Esophagus mucosa (tissue), 1 donor: ENCODE measurements around the gene SLC22A16. TPM values are rescaled to one million over a fixed set of nuclear protein-coding genes. Genes with fewer than 3 reads are reported as not detected.
"Not testable (repeated sequence)": the region's sequence is repeated elsewhere in the genome, so short reads cannot be mapped to it uniquely, and the experiment has no call there.

Experiments used
- ATAC-seq: fragments of 200-7000 bp; cut with Tn5 transposase; one replicate; pipeline ENCODE4 v1.9.1; 2020
- total RNA-seq: library from RNA; stranded (reverse); gene quantifications from one replicate; pipeline ENCODE4 v1.2.4, GENCODE V29; 2023
- donor health status: DM: yes; HTN: yes; CAD: no.

The SLC22A16 gene, protein sequence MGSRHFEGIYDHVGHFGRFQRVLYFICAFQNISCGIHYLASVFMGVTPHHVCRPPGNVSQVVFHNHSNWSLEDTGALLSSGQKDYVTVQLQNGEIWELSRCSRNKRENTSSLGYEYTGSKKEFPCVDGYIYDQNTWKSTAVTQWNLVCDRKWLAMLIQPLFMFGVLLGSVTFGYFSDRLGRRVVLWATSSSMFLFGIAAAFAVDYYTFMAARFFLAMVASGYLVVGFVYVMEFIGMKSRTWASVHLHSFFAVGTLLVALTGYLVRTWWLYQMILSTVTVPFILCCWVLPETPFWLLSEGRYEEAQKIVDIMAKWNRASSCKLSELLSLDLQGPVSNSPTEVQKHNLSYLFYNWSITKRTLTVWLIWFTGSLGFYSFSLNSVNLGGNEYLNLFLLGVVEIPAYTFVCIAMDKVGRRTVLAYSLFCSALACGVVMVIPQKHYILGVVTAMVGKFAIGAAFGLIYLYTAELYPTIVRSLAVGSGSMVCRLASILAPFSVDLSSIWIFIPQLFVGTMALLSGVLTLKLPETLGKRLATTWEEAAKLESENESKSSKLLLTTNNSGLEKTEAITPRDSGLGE
- not detected for total RNA-seq

DNA sequence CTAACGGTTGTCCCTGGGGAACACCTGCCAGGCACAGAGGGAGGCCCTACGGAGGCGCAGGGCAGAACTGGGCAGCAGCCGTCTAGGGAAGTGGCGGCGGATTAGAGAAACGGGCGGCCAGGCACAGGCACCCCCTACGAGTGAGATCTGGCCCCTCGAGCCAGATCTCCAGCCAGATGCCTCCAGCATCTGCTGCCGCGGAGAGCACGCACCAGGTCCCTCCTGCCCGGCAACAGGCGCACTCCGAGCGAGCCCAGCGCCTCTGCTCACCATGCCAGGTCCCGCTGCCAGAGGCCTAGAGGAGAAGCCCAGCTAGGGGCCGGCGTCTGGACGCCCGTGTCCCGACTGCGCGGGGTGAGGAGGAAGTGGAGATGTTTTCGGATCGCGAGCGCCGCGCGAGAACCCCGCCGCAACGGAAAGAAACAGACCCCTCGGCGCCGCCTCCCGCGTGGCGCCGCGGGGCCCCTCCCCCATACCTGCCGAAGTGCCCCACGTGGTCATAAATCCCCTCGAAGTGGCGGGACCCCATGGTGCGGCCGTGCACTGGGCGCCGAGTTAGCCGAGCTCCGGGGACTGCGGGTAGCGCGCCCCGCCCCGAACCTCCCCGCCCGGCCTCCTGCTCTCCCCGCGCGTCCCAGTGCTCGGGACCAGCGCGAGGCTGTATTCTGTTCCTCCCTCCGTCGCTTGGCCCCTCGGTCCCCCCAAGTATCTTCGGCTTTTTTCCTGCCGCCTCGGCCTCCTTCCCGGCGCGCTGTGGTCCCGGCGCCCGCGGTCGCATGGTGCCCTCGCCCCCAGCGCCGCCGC is at the start of gene SLC22A16:
TSS of gene SLC22A16 (minus strand) at position 568 of the 804 bp plus-strand sequence. CDS start at position 529, 39 bp downstream.
- peak; percentile 46 for ATAC-seq

DNA sequence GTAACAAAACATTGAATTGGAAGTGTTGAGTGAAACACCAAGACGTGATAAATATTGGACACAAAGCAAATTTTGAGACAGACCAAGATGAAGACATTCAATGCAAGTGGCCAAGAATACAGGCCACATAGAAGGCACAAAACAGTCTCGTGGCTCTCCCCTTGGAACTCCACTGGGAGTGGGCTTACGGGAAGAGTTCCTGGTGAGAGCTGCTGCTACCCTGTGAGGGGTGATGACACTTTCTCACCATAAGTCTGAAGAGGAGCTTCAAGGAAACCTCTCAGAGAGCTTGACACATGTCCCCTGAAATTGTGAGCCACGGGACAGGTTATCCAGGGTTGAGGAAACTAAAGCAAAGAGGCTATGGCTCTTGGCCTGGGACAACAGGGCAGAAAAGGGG is 48.6 kb upstream of the SLC22A16 start:
- no peak for ATAC-seq

DNA sequence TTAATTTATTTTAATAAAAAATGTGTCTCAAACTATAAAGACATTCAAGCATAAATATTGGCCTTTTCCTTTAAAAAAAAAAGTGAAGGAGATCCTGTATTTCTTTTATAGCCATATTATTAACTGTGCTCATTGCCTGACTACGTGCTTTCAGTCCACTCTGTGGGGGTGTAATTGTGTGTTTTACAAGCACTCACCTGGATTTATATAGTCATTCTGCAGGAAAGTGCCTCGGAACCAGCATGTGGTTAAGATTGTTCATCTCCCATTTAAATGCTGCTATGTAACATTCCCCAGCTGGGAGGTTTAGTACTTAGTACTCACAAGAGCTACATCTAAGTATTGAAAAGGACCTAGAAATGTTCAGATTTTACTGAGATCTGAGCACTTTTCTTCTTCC is 47.9 kb upstream of the SLC22A16 start:
- ATAC-seq = no peak

DNA sequence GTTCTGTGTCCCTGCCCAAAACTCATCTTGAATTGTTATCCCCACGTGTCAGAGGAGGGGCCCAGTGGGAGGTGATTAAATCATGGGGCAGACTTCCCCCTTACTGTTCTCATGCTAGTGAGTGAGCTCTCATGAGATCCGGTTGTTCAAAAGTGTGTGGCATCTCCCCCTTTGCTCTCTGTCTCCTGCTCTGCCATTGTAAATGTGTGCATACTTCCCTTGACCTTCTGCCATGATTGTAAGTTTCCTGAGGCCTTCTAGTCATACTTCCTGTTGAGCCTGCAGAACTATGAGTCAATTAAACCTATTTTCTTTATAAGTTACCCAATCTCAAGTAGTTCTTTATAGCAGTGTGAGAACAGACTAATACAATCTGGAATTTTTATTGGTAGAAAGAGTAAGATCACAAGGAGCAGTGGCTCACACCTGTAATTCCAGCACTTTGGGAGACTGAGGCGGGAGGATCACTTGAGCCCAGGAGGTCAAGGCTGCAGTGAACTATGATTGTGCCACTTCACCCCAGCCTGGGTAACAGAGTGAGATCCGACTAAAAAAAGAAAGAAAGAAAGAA is 47.1 kb upstream of the SLC22A16 start:
- ATAC-seq = no peak

DNA sequence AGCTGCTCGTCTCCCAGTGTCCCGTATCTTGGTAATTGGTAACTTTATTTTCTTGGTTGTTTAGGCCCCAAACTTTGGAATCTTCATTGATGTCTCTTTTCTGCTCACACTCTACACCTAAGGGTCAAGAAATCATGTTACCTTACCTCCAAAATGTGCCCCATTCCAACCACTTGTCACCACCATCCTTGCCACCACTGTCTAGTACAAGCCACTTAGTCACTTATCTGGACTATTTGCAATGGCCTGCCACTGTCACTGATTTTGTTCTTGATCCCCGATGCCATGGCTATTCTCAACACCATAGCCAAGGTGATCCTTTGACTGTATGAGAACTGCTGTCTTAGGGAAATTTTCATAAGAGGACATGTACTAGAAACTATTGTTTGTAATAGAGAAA is 46.0 kb upstream of the SLC22A16 start:
- ATAC-seq = no peak

DNA sequence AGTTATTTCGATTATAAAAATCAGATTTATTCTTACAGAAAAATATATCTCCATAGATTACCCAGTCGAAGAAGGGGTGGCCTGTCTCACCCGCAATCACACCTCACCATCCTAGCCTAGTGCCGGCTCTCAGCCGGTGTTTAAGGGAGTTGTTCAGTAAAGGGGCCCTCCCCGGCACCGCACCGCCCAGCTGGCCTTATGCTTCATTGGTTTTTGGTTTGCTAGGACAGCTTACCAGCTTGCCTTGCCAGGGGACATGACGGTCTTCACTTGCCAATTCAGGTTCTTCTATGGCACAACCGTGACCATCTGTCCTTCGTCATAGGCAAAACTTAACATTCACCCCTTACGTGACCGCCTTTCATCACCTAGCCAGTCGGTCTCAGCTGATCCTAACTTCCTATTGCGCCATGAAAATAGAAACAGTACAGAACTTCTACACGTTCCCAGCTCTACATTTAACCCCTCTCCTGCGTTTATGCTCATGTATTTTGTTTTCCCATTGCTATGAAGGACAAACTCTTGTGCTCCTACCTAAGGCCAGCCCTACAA is 44.7 kb upstream of the SLC22A16 start:
- ATAC-seq = no peak

DNA sequence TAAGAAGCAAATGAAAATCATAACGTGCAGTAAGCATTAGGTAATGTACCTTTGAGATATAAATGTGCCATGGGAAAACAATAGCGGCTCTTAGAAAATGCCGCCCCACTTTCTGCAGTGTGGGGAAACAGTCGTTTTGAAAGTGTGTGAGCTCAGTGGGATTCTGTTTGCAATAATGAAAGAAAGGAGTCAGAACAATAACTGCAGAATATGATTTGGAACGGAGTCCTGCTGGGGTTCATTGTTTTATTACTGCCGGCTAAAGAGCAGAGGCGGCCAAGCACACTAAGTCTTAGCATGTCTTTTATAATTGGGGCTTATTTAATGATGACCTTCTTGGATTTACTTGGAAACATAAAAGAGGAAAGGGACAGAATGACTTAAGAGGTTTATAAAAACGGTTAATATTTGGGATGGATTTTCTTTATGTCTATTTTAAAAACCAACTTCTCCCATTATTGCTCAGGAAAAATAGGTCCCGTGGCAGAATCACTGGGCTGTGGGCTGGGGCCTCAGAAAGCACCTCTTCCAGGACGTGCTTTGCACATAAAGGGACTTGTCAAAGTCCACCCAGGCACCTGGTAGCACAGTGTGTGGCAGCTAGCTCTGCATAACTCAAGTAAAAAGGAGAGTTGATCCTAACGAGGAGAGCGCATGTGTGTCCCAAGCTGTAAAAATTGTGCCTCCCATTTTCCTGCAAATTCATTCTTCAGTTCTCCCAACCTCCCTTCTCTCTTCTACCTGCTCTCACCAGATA is 44.0 kb upstream of the SLC22A16 start:
- ATAC-seq = no peak

DNA sequence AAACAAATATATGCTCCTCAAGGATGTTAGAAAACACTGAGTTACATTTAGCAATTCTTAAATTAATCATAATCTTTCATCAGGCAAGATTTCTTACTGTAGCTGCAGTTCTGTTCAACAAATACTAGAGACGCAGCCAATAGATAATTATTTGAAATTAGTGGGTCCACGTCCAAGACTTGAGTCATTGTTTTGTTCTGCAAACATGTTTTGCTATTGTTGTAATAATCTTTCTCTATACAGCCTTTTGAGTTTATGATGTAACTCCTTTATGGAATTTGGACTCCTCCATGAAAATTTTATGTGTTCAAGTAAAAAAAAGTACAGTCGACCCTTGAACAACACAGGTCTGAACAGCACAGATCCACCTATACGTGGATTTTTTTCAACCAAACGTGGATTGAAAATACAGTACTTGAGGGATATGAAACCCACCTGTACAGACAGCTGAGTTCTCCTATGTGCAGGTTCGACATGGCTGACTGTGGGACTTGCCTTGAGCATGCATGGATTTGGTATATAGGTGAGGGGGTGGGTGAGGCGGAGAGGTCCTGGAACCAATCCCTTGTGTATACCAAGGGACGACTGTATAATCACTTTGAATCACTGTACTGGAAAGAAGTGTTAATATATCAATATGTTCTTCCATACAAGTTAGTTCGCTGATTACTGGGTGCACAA is 41.3 kb upstream of the SLC22A16 start:
- no peak for ATAC-seq

DNA sequence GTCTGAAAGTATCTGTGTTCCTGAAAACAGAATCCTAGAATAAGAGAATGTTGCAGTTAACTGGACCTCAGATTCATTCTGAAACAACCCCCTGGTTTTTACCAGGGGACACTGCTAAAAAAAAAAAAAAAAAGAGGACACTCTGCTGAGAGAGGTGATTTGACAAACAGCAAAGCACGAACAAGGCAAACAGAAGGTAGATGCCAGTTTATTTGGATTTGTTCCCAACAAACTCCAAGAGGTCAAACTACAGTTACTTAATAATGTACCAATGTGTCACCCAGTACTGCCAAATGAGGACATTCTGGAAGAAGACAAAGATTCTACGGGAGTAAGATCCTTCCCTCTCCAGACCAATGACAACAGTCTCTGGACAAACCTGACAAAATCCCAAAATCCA is 40.6 kb upstream of the SLC22A16 start:
- ATAC-seq = no peak

DNA sequence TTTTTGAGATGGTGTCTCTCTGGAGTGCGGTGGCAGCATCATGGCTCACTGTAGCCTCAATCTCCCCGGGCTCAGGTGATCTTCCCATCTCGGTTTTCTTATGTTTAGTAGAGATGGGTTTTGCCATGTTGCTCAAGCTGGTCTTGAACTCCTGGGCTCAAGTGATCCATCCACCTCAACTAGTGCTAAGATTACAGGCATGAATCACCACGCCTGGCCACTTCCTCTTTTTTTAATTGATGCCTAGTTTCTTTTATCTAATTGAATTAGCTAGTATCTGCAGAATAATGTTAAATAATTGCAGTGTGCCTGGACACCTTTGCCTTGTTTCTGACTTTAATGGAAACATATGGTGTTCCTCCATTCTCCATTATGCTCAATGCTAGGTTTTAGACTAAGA is 38.4 kb upstream of the SLC22A16 start:
- no peak for ATAC-seq

DNA sequence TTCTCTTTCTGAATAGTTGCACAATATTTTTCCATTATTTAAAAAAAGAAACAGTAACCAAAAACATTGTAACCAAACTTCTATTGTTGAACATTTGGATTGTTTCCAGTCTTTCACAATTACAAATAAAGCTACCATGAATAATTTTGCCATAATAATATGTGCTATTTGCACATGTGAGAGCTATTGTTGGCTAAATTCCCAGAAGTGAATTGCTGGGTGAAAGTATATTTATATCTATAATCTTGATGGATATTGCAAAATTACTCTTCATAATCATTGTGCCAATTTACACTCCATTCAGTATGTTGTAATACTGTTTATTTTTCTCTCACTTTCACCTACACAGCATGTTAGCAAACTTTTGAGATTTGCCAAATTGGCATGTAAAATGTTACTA is 36.6 kb upstream of the SLC22A16 start:
- no peak for ATAC-seq

DNA sequence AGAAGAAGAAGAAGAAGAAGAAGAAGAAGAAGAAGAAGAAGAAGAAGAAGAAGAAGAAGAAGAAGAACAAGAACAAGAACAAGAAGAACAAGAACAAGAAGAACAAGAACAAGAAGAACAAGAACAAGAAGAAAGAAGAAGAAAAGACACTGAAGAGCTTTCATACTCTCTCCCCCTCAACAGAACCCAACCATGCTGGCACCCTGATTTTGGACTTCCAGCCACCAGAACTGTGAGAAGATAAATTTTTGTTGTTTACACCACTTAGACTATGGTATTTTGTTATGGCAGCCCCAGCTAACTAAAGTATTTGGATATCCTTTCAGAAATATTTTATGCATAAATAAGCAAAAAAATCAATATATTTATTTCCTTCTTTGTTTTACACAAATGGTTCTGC is 36.1 kb upstream of the SLC22A16 start:
- not testable (repeated sequence) for ATAC-seq

DNA sequence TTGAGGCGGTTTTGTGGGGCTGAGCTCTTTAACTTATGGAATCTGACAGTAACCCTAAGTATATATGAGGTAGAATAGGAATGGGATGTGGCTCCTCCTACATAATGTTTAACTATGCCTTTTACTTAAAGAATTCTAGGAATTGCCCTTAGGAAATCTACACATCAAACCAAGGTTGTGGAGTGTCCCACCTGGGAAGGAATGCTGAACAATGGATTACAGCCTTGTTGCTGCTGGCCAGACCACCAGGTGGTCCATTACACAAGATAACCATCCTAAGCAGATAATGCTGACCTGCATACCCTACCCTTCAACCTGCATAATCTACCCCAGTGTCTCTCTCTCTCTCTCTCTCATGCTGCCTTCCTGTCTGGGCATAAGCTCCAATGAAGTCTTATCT is 35.0 kb upstream of the SLC22A16 start:
- ATAC-seq = no peak

DNA sequence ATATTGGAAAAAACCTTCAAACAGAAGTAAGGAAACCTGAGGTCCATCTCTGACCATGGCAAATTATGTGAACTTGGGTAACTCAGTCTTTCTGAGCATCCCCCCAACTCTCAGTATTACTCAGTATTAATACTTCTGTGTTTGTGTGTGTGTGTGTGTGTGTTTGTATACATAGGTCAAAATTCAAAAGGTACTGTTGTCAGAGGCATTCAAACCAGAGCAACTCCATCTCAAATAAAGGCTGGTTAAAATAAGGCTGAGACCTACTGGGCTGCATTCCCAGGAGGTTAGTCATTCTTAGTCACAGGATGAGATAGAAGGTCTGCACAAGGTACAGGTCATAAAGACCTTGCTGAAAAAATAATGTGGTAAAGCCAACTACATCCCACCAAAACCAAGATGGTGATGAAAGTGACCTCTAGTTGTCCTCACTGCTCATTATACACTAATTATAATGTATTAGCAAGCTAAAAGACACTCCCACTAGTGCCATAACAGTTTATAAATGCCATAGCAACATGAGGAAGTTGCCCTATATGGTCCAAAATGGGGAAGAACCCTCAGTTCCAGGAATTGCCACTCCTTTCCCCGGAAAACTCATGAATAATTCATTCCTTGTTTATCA is 33.3 kb upstream of the SLC22A16 start:
- ATAC-seq = peak; percentile 78

DNA sequence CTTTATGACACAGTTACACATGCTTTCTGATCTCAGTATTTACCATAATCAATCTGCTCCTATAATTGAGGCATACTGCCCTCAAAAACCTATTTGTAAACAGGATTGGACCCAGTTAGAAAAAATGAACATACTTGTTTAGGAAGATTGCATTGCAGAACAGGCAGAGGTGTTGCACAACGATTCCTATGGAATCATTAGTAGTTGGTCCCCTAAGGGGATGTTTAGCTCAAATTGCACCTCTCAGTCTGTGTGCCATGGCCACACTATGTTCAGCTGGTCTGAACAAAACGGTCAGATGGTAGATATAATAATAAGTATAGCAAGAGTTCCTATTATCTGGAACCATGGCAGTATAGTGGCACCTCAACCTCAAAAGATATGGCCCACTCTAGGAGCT is 28.5 kb upstream of the SLC22A16 start:
- not testable (repeated sequence) for ATAC-seq

DNA sequence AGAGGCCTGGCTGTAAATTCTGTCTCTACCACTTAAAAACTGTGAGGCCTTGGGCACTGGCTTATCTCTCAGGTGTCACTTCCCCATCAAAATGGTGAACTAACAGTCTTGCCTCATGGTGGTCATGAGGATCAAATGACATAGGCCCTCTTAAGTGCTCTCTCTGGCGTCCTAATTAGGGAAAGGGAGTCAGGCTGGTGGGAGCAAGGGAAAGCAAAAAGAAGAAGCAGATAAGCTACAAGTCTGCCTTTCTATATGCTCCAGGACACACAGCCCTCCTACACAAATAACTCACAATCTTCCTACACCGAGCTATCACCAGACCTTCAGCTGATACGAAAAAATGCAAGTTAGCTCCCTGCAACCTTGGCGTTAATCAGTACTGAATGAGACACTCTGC is 19.5 kb upstream of the SLC22A16 start:
- no peak for ATAC-seq

DNA sequence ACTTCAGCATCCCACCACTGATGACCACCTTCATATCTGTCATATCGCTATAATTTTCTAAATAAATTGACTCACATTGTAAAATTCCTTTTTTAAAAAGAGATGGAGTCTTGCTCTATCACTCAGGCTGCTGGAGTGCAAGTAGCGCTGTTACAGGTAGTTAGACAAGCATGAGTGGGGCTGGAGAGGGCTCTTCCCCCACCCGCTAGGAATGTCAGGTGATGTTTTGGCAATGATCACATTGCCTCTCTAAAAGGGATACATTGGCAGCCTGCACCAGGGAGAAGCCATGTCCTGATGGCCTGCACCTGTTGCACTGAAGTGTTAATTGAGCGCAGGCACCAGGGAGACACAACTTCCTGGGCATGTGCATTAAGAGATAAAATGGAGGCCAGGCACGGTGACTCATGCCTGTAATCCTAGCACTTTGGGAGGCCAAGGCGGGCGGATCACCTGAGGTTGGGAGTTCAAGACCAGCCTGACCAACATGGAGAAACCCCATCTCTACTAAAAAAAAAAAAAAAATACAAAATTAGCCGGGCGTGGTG is 16.9 kb upstream of the SLC22A16 start:
- no peak for ATAC-seq

DNA sequence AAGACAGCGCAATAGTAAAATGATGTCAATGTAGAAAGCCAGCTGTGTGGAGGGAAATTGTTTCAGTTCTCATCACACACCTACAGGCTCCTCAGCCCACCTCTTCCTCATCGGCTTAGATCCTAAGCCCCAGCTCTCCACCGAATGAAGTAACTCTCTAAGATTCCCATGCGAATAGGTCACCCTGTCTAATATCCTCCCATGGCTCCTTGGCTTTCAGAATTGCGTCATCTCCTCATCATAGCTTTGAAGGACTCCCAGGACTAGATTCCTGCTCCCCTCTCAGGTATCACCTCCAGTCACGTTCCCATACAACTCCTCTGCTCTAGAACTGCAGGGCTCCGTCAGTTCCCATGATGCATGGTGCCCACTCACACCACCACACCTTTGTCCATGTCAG is 16.2 kb upstream of the SLC22A16 start:
- ATAC-seq = peak; percentile 33

DNA sequence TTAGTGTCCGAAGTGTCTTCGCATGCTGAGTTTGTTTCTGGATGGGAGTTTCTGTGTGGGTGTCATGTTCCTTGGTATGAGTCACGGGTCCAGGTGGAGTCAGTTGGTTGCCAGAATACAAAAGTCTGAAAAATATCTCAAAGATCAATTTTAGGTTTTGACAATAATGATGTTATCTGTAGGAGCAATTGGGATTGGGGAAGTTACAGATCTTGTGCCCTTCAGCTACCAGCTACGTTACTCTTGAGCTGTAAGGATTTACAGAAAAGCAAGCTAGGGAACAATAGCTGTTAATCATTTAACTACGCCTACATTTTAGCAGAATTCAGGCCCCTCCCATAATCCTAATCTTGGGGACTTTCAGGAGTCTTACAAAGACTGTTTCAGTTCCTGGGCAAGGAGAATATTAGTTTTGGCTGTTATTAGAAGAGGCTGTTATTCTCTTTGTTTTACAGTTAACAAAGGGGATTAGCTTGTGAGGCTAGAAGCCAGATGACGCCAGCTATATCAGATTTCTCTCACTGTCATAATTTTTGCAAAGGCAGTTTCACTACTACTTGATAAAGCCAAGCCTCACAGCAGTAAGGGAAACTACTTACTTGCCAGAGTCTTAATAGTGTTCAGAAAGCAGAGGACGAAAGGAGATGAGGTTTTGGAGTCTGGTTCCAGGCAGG is 15.4 kb upstream of the SLC22A16 start:
- ATAC-seq = peak; percentile 55

DNA sequence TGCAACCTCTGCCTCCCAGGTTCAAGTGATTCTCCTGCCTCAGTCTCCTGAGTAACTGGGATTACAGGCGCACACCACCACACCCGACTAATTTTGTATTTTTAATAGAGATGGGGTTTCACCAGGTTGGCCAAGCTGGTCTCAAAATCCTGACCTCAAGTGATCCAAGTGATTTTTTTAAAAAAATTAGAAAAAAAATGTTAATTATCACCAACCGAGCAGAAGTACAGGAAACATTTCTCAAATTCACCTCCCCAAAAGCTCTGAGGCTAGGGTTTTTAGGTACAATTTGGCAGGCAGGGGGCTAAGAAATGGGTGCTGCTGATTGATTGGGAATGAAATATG is 14.9 kb upstream of the SLC22A16 start:
- ATAC-seq = no peak
